Middle frontal gyrus (tissue), 1 donor: ENCODE results near the gene AKAP7.

Source experiments
- DNase-seq: peaks from one replicate; pipeline ENCODE4 v3.0.0-alpha.2; 2015; ENCODE audit warnings: low spot score; ENCODE audit errors: extremely low spot score

The AKAP7 gene

GRCh38 chr6:131199568-131200272 is 64.5 kb downstream of the AKAP7 start:
- DNase-seq = no peak

DNA sequence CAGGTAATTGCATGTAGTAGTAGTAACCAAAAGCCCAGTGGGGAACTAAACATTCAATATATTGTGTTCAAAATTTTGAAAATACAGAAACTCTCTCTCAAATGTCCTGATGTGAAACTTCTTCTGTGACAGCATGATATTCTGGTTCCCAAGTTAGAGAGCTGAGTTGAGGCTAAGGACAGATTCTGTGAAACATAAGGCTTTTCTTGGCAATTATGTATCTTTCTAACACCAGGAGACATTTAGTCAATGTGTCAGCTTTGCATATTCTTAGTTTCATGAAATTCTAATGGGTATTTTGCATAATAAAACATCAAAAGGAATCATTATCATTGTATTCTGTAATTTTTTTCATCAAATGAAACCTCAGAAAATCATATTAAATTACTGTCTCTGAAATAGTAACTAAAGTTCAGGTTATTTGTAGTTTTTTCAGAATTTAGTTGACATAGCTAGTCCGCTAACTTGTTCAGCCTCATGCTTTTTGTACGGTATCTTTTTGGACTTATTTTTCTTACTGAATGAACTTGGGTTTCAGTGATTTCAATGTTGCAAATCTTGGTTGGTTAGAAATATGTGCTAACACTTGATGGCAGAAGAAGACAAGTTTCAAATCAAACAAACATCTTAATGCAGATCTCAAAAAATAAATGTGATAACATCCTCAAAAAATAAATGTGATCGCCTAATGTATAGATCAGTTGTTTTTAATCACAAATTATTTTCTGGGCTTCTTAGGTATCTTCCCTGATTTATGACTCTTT is 70.4 kb downstream of the AKAP7 start:
- no peak for DNase-seq

GRCh38 chr6:131206463-131207251 is 71.4 kb downstream of the AKAP7 start:
- DNase-seq = no peak

DNA sequence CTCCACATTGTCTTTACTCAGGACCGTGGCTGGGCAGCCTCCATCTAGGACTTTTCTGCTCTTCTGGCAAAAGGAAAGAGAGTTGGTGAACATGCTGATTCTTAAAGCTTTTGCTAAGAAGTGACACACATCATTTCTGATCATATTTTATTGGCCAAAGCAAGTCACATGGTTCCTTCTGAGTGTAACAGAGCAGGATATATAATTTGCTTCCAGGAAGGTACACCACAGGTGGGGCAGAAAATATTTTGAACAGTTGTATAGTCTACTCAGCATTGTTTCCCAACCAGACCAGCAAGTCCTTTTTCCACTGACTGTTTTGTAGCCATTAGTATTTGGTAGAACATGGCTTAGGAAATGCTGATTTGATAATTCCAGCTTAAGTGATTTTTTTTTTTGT is 73.5 kb downstream of the AKAP7 start:
- no peak for DNase-seq

GRCh38 chr6:131210469-131210868 is 75.2 kb downstream of the AKAP7 start:
- DNase-seq = no peak

DNA sequence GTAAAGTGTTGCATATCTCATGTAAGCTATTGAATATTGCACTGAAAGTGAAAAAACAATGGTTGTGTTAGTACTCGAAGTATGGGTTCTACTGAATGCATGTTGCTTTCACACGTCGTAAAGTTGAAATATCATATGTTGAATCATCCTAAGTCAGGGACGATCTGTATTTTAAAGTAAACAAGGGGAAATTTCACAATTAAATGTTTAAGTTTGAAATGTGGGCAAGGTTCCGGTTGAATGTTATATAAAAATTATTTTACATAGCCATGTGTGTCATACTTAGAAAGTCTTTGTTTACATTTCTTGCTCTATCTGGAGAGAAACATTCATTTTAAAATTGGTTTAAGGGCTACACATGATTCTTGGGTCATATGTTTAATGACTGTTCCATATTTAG is 76.8 kb downstream of the AKAP7 start:
- no peak for DNase-seq

DNA sequence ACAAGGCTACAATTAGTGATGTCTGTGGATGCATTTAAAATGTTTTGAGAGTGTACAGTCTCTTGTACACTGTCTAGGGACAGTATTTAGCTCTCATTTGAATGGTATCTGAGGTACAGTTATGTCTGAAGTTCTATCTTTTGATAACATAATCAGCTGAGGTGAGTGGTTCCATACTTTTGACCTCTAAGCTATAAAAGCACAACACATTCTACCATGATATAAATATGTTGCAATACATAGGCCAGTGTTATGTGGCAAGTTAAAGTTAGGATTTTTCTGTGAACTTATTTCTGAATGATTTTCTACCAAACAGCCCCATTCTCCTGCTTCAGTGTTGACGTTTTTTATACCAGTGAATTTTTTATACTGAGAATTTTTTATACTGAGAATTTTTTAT is 77.6 kb downstream of the AKAP7 start:
- no peak for DNase-seq

GRCh38 chr6:131213501-131213990 is 78.3 kb downstream of the AKAP7 start:
- no peak for DNase-seq

DNA sequence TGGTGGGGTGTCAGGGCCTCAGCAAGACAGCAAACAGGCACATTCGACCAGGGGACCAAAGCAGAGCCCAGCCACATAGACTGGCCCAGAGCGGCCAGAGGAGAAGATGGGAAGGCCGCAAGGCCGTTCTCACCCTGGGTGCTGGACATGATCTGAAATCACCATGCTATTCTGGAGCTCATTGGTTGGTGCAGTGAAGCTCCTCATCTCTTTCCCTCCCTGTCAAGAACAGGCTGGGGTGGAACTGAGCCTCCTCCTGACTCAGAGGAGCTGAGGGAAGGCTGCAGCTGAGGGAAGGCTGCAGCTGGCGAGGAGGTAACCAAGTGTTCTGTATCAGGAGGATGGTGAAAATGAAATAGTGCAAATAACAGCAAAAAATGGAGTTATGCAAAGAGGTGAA is 80.0 kb downstream of the AKAP7 start:
- no peak for DNase-seq

- no peak for DNase-seq
These were observed 81.0 kb downstream of the AKAP7 start for GRCh38 chr6:131216246-131216645.

DNA sequence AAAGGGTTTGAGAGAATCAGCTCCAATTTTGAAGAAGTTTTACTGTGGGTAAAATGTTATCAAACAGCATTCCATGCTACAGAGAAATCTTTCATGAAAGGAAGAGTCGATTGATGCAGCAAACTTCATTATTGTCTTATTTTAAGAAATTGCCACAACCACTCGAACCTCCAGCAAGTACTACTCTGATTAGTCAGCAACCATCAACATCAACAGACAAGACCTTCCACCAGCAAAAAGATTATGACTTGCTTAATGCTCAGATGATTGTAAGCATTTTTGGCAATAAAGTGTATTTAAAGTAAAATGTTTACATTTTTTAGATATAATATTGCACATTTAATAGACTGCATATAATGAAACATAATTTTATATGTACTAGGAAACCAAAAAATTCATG is 87.5 kb downstream of the AKAP7 start:
- DNase-seq = no peak

GRCh38 chr6:131223416-131223815 is 88.1 kb downstream of the AKAP7 start:
- no peak for DNase-seq

DNA sequence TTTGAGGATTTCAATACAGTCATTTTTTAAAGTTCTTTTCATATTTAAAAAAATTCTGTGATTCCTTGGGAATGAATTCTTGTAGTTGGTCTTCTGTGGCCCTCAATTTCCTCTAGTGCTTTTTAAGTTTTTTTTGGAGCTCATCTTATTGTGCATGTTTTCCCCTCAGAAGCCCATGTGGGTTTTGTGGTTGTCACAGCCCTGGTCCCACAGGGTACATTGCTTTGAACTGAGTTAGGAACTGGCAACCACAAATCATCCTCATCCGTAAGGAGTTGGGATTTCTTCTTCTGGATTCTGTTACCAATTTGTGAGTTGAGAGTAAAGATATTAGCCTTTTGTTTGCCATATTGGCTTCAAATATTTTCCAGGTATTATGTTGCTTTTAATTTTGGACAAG is 89.9 kb downstream of the AKAP7 start:
- no peak for DNase-seq

DNA sequence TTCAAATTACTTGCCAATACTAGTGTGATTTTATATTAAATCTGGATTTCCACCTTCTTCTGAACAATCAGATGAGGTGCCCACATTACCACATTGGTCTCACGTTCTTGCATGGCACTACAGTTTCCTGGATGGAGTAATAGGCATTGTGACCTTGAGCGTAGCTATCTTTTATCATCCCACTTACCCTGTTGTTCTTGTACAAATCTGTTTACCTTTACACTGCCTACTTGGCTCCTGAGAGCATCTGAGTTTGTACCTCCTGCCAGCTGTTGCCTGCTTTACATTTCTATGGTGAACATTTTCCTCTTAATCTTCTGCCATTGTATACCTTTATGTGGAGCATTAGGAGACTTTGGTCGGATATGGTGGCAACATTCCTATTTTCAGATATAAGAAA is 90.7 kb downstream of the AKAP7 start:
- DNase-seq = no peak

DNA sequence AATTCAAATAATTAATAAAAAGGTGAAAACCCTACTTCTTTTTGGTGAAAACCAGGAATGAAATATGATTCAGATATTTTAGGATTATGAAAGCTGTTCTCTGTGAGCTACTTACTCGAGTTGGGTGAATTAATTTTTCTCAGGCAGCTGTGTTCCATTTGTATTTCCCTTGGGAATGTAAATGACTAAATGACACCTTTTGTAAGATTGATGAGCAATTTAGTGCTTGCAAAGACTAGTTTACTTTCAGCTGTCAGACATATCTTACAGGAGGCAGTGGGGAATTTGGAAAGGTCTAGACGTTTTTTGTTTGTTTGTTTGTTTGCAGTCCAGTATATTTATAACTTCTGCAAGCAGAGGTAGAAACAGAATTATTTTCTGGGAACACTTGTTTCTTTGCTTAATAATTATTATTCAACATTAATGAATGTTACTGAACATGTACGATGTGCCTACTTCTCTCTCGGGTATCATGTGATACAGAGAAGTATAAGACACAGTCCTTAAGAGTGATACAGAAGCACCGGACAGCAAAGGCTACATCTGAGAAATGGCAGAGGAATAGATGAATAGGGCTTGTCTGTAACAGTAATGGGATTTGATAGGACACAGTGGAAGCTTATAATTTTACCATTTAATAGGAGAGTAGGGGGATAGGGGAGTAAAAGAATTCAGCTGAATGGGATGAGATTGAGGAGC is 91.3 kb downstream of the AKAP7 start:
- DNase-seq = no peak

GRCh38 chr6:131227158-131227543 is 91.9 kb downstream of the AKAP7 start:
- DNase-seq = no peak

- no peak for DNase-seq
These were observed 95.8 kb downstream of the AKAP7 start for GRCh38 chr6:131231103-131231502.

DNA sequence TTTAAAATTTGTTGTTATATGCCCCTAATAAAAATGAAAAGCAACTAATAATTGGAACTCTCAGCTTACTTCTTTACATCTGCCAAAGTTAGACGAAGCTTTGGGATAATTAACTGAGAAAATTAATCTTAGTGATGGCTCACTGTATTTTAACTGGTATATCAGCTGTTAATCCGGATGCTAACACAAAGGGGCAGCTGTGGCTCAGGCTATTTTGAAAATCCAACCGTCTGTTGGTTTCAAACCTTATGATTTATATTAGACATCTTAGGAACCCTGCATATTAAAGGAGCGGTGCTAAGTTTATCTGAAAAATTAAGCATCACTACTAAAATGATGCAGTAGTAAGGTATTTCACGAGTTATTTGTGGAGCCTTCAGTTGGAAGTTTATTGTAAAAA is 96.6 kb downstream of the AKAP7 start:
- no peak for DNase-seq

DNA sequence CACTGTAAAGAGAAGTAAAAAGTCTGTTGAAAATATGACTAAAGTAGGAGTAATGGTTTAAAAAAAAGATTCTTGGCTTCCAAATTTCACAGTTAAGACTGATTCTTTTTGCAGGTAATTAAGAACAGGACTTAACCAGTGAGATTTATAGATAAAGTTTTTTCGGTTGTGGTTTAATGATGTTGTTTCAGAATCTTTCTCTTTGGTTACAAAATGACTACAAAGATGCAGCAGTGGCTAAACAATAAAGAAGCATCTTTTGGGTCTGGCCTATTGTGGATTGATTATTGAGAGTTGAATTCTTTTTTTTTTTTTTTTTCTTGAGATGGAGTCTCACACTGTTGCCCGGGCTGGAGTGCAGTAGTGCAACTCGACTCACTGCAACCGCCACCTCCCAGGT is 109.7 kb downstream of the AKAP7 start:
- DNase-seq = no peak

DNA sequence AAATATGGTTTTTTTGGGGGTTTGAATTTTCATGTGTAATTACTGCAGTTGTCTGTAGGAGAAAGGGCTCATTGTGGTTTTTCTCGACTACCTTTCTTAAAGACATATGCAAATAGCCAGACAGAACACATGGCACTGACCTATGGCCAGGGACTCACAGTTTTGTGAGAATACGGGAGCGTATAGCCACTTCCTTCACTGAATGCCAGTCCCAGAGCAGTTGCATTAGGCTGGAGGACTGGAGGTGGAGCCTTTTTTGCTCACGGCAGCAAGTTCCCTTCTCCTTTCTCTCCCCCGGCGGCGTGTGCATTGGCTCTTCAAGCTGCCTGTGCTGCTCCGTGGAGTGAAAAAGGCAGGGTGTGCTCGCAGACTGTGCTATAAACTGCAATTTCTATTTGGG is 114.9 kb downstream of the AKAP7 start:
- DNase-seq = peak; percentile 67

- no peak for DNase-seq
These were observed 115.7 kb downstream of the AKAP7 start for GRCh38 chr6:131250936-131251335.
